Superior temporal gyrus (tissue), 1 donor: ENCODE measurements around the gene SHCBP1L.

Experiments
- DNase-seq: peaks from one replicate; pipeline ENCODE4 v3.0.0-alpha.2; 2016; ENCODE audit errors: extremely low spot score

Gene SHCBP1L

DNA sequence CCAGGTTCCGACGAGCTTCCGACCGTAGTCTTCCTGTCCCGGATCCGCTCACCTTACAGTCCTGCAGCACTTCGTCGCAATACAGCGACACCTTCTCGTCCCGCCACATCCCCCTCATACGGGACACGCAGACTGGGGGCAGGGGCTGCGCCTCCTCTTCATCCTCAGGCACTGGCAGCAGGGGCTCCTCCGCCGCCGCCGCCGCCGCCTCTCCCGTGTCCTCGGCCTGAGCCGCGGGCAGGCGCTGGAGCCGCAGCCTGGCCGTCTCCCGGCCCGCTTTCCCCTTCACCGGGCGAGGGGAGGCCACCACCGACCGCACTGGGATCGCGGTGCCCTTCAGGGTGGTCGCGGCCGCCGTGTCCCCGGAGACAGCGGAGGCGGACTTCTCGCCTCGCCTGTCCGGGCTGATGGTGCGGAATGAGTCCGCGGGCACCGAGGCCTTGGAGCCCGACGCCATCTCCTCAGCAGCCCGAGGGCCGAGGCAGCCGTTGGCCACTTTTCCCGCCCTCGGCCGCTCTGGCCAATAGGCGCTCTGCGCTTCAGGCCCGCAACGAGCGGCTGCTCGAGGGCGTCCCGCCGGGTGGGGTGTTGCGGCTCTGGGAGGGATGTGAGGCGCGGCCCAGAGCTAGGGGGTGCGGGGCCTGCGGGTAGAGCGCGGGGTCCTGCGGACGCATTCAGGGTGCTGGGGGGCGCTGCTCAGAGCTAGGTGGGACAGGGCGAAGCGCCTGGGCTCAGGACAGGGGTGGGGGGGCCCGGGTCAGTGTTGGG is at the start of gene SHCBP1L:
SHCBP1L (minus strand) TSS at position 490 of the 768 bp plus-strand sequence; CDS start at position 457, 33 bp downstream.
- DNase-seq, result no peak

DNA sequence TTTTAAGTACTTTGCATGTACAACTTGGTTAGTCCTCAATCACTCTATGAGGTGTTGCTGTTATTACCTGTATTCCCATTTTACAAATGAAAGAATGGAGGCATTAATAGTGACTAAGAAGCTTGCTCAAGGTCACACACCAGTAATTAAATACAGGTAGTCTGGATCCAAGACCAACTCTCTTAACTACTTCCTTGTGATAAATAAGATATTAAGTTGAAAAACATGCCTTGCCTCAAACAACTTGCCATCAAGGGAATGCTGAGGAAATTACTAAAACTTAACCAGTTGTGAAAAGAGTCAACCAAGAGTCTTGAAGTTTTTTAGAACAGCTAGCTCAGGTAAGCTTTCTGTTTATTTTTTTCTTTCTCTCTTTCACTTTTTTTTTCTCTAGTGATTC is 49.3 kb upstream of the SHCBP1L start:
- DNase-seq, result no peak

DNA sequence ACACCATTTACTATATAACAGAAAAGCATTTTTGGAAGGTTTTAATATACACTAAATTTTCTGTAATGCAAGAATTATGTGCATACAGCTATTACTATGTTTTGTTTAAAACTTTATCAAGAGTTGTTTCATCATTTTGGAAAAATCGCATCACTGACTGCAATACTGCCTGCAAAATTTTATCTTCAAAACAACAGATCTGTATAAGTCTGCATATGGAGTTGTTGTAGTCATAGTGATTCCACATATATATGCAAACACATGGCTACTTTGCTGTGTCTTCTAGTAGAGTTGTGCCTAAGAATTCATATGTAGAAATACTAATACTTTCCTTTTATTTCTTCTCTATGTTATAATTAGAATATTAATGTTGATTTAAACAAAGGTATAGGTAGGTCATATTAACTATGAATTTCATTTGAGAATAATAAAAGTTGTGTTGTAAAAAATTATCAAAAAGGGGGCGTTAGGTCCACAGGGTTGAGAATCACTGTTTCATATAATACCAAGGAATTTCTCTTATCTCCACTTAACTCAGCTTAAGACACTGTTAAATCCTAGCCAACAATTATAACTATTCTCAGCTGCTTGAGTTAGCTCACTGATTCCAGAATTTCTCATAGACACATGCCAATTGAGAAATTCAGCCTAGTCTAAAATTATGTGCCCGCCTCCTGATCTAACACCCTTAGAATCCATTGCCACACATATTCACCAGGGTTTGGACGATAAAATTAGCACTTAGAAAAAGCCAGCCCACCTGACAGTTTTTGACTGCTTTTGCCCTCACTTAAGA is 47.4 kb upstream of the SHCBP1L start:
- no peak for DNase-seq

DNA sequence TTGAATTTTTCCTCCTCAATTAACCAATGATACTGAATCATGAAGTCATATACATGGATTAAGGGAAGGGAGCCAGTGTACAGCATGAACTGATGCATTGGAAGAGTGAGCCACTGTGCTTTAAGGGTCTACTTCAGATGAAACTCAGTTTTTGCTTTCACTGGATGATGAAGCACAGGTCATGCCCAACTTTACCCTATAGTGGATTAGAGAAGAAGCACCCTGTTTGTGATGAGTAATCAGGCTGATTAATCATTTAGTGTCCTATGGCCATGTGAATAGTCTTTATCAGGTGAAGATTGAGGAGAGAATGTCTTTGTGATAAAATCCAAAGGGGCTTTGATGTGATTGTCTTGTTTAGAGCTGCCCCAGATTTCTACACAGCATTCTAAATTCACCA is 45.5 kb upstream of the SHCBP1L start:
- DNase-seq, result no peak

DNA sequence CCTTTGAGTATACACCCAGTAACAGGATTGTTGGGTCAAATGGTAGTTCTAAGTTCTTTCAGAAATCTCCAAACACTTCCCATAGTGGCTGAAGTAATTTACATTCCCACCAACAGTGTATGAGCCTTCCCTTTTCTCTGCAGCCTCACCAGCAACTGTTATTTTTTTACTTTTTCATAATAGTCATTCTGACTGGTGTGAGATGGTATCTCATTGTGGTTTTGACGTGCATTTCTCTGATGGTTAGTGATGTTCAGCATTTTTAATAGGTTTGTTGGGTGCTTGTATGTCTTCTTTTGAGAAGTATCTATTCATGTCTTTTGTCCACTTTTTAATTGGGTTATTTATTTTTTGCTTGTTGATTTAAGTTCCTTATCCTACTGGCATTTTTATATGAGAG is 43.9 kb upstream of the SHCBP1L start:
- DNase-seq, result no peak

DNA sequence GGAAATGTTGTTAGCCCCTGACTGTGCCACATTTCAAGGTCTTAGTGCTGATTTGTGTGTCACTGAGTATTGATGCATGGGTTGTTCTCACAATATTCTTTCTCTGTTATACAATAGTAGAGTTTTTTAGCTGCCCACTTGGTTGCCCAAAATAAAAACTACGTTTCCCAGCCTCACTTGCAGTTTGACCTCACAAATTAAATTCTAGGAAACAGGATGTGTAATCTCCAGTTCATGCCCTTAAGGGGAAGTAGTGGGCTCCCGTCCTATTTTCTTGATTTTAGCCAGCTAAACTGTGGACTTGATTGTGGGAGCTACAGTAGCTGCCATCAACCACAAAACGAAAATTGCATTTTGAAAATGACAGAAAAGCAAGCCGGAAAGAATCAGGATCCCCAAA is 42.9 kb upstream of the SHCBP1L start:
- DNase-seq, result no peak

DNA sequence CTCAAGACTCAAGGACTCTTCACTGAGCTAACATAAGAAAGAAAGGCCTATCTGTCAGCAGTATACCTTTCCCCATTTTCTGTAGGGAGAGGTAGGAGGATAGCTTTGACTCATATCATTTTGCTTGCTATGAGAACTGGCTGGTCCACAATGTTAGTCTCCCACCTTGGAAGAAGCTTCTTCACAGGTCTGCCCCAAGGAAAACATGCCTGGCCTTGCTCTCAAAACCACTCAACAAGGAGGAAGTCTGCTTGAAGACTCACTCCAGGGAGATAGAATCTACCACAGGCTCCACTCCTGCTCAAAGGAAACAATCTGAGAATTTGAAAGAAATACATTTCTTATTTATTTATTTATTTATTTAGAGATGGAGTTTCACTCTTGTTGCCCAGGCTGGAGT is 40.8 kb upstream of the SHCBP1L start:
- DNase-seq, result no peak

DNA sequence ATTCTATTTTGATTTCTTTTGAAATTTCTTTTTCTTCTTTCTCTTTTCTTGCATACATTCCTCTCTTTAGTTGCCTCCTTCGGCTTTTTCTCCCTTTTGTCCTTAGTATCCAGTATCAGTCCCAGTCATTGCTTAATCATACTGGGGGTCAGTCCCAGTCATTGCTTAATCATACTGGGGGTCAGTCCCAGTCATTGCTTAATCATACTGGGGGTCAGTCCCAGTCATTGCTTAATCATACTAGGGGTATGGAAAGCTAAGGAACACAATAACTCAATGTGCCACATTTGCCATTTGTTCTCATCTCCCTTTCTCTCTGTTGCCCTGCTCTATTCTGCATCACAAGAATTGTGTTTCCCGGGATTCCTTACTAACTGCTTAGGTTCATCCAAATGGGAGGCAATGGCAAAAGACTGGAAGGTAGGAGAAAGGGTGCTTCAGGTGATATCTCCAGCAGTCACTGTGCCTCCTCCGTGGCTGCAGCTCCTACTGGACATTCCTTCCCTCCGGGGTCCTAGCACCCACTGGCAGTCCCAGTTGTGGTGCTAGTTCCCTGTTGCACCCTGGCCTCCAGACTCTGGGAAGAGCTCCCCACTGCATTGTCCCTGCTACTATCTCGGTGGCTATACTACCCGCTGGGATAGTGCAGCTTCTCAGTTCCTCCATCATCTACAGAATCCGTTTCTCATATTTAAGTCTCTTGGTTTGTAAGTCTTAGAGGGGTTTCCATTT is 37.6 kb upstream of the SHCBP1L start:
- DNase-seq, result no peak

DNA sequence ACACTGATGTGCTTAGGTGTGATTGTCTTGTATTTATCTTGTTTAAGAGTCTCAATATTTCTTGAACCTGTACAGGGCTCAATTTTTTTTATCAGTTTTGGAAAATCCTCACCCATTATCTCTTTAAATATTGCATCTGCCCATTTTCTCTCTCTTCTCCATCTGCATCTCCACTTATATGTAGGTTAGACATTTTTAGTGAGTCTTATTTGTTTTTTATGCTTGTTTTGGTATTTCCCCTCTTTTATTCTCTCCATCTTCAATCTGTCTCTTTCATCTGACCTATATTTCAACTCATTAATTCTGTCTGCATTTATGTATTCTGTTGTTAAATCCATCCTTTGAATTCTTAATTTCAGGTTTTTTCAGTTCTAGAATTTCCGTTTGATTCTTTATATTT is 32.9 kb upstream of the SHCBP1L start:
- no peak for DNase-seq

DNA sequence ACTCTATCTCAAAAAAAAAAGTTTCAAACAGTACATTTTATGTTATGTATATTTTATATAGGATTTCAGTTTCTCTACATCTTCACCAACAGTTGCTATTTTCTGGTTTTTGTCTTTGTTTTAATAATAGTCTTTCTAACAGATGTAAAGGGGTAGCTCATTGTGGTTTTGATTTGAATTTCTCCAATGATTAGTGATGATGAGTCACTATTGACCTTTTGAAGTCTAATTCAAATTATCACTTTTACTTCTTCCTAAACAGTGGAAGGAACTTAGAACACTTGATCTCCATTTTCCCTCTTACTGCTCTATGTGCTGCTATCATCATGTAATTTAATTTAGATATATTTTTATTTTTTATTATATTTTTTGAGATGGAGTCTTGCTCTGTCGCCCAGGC is 31.7 kb upstream of the SHCBP1L start:
- no peak for DNase-seq

DNA sequence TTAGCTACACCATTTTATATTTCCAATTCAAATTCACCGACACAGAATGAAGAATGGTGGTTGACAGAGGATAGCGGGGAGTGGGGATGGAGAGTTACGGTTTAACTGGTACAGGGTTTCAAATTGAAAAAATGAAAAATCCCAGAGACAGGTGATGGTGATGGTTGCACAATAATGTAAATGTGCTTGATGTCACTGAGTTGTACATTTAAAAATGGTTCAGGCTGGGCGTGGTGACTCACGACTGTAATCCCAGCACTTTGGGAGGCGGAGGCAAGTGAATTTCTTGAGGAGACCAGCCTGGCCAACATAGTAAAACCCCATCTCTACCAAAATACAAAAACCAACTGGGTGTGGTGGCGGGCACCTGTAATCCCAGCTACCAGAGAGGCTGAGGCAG is 31.2 kb upstream of the SHCBP1L start:
- DNase-seq, result no peak

DNA sequence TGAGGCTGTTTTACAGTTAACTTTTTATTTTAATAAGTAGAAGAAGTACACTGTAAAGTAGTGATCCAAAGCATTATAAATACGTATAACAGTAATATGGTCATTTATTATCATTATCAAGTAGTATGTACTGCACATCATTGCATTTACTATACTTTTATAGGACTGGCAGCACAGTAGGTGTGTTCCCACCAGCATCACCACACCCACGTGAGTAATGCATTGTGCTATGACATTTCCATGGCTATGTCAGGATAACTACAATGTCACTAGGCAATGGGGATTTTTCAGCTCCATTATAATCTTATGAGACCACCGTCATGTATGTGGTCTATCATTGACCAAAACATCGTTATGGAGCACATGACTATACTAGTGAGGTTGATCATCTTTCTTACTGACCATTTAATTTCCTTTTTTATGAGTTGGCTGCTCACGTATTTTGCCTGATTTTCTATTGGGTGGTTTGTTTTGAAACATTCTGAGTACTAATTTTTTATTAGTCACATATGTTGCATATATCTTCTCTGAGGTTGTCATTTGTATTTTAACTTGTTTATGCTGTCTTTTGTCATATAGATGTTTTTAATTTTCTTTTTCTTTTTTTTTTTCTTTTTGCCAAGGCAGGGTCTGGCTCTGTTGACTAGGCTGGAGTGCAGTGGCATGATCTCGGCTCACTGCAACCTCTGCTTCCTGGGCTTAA is 25.3 kb upstream of the SHCBP1L start:
- no peak for DNase-seq

DNA sequence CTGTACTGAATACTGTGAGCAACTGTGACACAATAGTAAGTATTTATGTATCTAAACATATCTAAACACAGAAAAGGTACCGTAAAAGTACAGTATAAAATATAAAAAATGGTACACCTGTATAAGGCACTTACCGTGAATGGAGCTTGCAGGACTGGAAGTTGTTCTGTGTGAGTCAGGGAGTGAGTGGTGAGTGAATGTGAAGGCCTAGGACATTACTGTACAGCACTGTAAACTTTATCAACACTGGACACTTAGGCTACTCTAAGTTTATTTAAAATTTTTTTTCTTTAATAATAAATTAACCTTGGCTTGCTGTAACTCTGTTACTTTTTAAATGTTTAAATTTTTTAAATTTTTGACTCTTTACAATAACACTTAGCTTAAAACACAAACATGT is 24.5 kb upstream of the SHCBP1L start:
- DNase-seq, result no peak

DNA sequence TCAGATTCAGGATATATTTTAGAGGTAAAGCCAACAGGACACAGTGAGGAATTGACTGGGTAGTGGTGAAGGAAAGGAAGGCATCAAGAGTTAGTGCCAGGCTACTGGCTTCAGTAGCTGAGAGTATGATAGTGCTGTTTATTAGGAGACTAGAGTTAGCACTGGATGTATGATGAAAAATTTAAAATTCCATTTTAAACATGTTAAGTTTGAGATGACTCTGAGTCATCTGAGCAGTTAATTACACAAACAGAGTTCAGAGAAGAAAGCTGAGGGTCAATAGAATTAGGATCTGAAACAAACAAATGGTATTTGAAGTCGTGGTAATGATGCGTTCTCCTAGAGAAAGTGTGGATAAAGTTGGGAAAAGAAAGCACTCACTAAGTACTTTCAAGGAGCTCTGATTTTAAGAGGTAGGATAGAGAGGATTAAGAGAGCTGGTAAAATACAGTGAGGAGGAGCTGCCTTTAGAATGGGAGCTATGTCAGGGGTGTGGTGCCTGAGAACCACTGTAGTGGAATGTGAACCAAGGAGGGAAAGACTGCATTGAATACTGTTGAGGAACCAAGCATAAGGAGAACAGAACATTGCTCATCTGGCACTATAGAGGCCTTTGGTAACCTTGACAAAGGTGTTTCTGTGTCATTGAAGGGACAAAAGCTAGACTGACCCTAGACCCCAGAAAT is 21.7 kb upstream of the SHCBP1L start:
- no peak for DNase-seq

DNA sequence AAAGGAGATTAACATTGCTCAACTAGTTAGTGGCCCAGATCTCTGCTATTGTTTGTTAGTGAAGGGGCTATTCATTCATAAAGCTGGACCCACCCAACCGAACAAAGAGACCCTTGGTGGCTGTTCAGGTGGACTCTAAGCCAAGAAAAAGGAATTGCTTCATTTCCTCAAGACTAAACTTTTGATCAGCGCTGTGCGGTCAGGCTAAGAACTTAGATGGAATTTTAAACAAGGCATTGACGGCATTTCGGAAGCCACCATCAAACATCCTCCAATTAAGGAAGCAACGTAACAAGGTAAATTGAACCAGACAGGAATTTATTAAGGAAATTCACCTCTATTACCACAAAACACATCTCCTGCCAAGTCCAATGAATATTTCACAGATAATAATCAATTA is 19.9 kb upstream of the SHCBP1L start:
- no peak for DNase-seq

DNA sequence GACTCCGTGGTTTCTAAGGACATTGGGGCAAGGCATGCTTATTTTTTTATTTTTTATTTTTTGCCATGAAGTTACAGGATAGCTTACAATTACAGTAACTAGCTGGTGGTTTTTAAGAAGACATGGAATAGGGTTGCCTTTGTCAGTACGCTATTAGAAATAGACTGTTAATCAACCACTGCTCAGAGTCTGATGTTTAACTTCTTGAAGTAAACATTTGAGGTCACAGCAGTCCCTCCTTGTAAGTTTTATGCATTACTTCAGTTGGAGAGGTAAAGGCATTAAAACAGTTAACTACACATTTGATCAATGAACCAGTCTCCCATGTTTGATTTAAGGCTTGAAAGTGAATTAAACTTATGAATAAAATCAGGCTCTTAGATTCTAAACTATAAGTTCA is 19.3 kb upstream of the SHCBP1L start:
- no peak for DNase-seq

DNA sequence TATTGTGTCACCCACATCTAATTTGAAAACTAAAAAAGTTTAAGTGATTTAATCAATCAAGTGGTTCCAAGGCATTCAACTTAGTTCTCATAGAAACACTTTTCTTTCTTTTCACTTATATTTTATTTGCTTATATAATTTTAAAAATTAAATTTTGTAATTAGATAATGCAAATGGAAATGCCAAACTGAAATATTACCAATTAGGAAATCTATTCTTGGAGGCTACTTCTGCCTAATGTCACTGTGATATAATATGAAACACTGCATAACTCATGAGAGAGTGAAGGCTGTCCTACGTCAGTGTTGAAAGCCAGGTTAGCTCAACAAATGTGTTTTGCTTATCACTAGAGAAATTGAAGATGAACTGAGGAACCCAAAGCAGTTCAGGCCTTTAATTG is 18.3 kb upstream of the SHCBP1L start:
- DNase-seq, result no peak

DNA sequence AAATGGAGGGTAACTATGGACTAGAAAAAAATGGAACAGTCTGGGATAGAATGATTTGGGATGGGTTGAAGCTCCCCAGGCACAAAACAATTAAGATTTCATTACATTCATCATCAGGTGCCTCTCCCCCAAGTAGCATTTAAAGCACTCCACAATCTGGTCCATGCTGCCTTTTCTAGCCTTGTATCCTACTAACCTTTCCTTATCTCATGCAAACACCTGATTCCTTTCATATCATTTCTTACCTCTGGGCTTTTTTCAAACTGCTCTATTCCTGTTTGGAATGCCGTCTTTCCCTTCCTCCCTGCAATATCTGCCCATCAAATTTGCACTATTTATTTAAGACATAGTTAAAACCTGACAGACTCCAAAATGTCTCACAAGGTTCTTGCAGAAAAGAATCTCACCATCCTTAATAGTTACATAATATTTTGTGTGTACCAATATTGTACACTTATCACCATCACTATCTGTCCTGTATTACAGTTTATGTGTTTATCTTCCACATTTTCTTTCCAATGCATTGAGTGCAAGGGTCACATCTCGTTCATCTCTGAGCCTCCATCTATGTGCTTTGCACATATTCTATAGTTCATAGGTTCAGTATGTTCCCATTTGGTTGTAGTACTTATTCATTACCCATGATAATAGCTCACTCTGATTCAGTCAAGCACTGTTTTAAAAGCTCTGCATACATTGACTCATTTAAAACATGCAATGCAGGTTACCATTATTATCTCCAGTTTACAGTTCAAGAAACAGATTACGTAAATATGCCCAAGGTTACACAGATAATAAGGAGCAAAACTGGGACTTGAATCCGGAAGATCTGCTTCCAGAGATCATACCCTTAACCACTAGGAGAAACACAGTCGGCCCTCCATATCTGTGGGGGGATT is 16.1 kb upstream of the SHCBP1L start:
- no peak for DNase-seq

DNA sequence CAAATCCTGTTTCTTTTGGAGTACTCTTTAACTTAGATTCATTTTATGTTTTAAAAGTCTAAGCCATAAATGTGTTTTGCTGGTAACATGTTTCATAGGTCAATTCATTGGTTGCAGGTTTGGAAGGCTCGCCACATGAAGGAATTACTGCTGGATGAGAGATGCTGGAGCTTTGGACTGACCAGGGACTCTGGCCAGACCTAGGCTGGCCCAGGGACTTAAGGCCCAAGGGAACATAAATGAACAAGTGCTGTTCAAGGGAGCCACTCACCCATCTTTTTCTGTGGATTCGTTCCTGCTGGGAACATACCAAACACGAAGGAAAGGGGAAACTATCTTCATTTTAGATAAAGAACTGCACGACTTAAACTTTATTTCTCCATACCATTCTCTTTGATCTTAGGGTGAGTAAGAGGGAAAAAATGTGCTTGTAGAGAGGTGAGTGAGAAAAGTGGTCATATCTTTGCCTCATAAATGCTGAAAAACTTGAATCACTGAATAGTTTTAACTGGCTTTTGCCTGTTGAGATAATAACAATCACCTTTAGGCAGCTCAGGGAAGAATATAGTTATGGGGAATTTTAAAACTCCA is 15.3 kb upstream of the SHCBP1L start:
- no peak for DNase-seq

DNA sequence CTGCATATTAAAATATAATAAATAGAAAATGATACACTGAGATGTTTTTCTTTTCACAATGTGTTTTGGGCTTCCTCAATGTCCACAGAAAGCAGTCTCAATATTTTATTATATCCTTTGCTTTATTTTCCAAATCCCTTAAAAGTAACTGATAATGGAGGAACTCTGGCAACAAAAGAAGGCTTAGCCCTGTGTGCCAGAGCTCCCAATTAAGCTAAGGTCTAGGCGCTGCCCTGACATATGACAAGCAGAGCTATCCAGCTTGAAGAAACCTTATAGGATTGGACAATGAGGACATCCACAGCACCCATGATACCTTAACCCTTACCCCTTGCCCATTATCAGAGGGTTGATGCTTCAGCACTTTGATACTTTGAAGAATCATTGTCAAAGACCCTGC is 12.9 kb upstream of the SHCBP1L start:
- DNase-seq, result no peak
